ENCODE data around the gene IL15RA. TPM values are rescaled to one million over a fixed set of nuclear protein-coding genes. Genes with fewer than 3 reads are reported as not detected.

Gene IL15RA
- total and polyA plus RNA-seq, 10 of the 15 experiments (the other 5 are each of a cell fraction or from before 2014, with no cell fraction given): 2.0 to 14.8 (median 12.1) TPM

DNA sequence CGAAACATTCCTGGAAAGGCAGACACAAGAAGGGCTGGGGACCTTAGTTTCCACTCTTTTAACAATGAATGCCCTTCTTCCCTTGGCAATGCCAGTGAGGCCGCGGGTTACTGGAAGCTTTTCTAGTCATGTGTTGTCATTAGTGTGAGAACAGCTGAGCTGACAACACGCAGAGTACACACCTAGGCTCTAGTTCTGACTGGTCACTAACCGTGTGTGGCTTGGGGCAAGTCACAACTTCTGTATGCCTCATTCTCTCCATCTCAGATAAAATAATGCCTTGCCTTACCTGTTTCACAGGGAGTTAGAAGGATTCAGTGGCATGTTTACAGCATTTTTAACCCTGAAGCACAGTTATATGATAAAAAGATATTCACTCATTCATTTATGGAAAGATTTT, 55.6 kb downstream of the IL15RA start:
- CTCF ChIA-PET: no interaction called here
- intact Hi-C loops (cut with micrococcal nuclease; ENCODE audit: unreplicated experiment) (no loop called here), in situ Hi-C loops (cut with MboI) (no loop called here)
- SMC1A ChIA-PET (ENCODE audit: uncharacterized antibody, unreplicated experiment): no interaction called here
- no peaks in the 10 kb centered on the region for H4K20me1 ChIP-seq (ENCODE audit: control insufficient read depth, insufficient read depth)
- H3K4me1 ChIP-seq (ENCODE audit: control insufficient read depth, insufficient read depth, low read length): no peaks in the 10 kb centered on the region
- BruUV-seq (replicated peaks): no TSS peak
- 86% methylated on average over 5 of the region's 5 CpGs for WGBS (ENCODE audit: insufficient coverage, insufficient replicate concordance, low lambda C conversion rate, missing lambda C conversion rate)
- no peak overlapping the region for H2AFZ ChIP-seq (ENCODE audit: control insufficient read depth, low read depth, low read length)
- POLR2A ChIA-PET: no interaction called here
- H3K79me2 ChIP-seq (ENCODE audit: control insufficient read depth, insufficient read depth, low read length): no peaks in the 10 kb centered on the region
- FAIRE-seq (no peak), ATAC-seq (no peak), DNase-seq (ENCODE audit: low read depth, low spot score) (no peak)
- H3K36me3 ChIP-seq (ENCODE audit: control insufficient read depth in 2 of 2, insufficient read depth in 2 of 2, low read length in 1 of 2): peaks cover 19 to 47% of the 10 kb centered on the region in 2 experiments
- H3K4me3 ChIP-seq: no peak overlapping the region
- H3K27ac ChIP-seq (ENCODE audit: control insufficient read depth, insufficient read depth): no peak overlapping the region
- no peak overlapping the region for H3K4me2 ChIP-seq (ENCODE audit: control insufficient read depth, insufficient read depth)
- no peaks in the 10 kb centered on the region for H3K27me3 ChIP-seq (replicated peaks in 1 of 2; ENCODE audit: control insufficient read depth in 2 of 2, insufficient read depth in 2 of 2, low read length in 1 of 2)
- H3K9me3 ChIP-seq (replicated peaks; ENCODE audit: control insufficient read depth, insufficient read depth, low read length): no peaks in the 10 kb centered on the region
- no peak overlapping the region for H3K9ac ChIP-seq (ENCODE audit: control insufficient read depth, insufficient read depth, low read length)
- RAD21 ChIA-PET (ENCODE audit: unreplicated experiment): no interaction called here
- TF ChIP-seq RCOR1 (conservative IDR thresholded peaks at IDR 0.05; ENCODE audit: low read depth, low read length) (no peak), BACH1 (IDR thresholded peaks at IDR 0.05; ENCODE audit: borderline replicate concordance) (no peak), YBX1 (IDR thresholded peaks at IDR 0.05) (no peak), MEF2B (IDR thresholded peaks at IDR 0.05; ENCODE audit: partially characterized antibody, poor library complexity, severe bottlenecking) (no peak), YY1 (IDR thresholded peaks at IDR 0.05; ENCODE audit: low read depth, low read length) (no peak), POU2F2 (IDR thresholded peaks at IDR 0.05; ENCODE audit: borderline replicate concordance, low read depth, low read length) (no peak)
- TF ChIP-seq, protein P1, sequence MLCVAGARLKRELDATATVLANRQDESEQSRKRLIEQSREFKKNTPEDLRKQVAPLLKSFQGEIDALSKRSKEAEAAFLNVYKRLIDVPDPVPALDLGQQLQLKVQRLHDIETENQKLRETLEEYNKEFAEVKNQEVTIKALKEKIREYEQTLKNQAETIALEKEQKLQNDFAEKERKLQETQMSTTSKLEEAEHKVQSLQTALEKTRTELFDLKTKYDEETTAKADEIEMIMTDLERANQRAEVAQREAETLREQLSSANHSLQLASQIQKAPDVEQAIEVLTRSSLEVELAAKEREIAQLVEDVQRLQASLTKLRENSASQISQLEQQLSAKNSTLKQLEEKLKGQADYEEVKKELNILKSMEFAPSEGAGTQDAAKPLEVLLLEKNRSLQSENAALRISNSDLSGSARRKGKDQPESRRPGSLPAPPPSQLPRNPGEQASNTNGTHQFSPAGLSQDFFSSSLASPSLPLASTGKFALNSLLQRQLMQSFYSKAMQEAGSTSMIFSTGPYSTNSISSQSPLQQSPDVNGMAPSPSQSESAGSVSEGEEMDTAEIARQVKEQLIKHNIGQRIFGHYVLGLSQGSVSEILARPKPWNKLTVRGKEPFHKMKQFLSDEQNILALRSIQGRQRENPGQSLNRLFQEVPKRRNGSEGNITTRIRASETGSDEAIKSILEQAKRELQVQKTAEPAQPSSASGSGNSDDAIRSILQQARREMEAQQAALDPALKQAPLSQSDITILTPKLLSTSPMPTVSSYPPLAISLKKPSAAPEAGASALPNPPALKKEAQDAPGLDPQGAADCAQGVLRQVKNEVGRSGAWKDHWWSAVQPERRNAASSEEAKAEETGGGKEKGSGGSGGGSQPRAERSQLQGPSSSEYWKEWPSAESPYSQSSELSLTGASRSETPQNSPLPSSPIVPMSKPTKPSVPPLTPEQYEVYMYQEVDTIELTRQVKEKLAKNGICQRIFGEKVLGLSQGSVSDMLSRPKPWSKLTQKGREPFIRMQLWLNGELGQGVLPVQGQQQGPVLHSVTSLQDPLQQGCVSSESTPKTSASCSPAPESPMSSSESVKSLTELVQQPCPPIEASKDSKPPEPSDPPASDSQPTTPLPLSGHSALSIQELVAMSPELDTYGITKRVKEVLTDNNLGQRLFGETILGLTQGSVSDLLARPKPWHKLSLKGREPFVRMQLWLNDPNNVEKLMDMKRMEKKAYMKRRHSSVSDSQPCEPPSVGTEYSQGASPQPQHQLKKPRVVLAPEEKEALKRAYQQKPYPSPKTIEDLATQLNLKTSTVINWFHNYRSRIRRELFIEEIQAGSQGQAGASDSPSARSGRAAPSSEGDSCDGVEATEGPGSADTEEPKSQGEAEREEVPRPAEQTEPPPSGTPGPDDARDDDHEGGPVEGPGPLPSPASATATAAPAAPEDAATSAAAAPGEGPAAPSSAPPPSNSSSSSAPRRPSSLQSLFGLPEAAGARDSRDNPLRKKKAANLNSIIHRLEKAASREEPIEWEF (IDR thresholded peaks at IDR 0.05; ENCODE audit: insufficient replicate concordance, low read depth, low read length): no peak
- TF ChIP-seq, protein P2, sequence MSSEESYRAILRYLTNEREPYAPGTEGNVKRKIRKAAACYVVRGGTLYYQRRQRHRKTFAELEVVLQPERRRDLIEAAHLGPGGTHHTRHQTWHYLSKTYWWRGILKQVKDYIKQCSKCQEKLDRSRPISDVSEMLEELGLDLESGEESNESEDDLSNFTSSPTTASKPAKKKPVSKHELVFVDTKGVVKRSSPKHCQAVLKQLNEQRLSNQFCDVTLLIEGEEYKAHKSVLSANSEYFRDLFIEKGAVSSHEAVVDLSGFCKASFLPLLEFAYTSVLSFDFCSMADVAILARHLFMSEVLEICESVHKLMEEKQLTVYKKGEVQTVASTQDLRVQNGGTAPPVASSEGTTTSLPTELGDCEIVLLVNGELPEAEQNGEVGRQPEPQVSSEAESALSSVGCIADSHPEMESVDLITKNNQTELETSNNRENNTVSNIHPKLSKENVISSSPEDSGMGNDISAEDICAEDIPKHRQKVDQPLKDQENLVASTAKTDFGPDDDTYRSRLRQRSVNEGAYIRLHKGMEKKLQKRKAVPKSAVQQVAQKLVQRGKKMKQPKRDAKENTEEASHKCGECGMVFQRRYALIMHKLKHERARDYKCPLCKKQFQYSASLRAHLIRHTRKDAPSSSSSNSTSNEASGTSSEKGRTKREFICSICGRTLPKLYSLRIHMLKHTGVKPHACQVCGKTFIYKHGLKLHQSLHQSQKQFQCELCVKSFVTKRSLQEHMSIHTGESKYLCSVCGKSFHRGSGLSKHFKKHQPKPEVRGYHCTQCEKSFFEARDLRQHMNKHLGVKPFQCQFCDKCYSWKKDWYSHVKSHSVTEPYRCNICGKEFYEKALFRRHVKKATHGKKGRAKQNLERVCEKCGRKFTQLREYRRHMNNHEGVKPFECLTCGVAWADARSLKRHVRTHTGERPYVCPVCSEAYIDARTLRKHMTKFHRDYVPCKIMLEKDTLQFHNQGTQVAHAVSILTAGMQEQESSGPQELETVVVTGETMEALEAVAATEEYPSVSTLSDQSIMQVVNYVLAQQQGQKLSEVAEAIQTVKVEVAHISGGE (CRISPR knock-in tag; IDR thresholded peaks at IDR 0.05): no peak
- TF ChIP-seq, protein P3, sequence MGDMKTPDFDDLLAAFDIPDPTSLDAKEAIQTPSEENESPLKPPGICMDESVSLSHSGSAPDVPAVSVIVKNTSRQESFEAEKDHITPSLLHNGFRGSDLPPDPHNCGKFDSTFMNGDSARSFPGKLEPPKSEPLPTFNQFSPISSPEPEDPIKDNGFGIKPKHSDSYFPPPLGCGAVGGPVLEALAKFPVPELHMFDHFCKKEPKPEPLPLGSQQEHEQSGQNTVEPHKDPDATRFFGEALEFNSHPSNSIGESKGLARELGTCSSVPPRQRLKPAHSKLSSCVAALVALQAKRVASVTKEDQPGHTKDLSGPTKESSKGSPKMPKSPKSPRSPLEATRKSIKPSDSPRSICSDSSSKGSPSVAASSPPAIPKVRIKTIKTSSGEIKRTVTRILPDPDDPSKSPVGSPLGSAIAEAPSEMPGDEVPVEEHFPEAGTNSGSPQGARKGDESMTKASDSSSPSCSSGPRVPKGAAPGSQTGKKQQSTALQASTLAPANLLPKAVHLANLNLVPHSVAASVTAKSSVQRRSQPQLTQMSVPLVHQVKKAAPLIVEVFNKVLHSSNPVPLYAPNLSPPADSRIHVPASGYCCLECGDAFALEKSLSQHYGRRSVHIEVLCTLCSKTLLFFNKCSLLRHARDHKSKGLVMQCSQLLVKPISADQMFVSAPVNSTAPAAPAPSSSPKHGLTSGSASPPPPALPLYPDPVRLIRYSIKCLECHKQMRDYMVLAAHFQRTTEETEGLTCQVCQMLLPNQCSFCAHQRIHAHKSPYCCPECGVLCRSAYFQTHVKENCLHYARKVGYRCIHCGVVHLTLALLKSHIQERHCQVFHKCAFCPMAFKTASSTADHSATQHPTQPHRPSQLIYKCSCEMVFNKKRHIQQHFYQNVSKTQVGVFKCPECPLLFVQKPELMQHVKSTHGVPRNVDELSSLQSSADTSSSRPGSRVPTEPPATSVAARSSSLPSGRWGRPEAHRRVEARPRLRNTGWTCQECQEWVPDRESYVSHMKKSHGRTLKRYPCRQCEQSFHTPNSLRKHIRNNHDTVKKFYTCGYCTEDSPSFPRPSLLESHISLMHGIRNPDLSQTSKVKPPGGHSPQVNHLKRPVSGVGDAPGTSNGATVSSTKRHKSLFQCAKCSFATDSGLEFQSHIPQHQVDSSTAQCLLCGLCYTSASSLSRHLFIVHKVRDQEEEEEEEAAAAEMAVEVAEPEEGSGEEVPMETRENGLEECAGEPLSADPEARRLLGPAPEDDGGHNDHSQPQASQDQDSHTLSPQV (IDR thresholded peaks at IDR 0.05): no peak

All from GM12878 (cell line).